ENCODE measurements around the gene DNAH1. TPM values are rescaled to one million over a fixed set of nuclear protein-coding genes. Genes with fewer than 3 reads are reported as not detected.

The DNAH1 gene
- total and polyA plus RNA-seq, 2 of the 13 experiments (the other 11 are each of a cell fraction or from before 2014, with no cell fraction given) = 0.64 to 3.5 TPM

- peak; percentile 98 for TF ChIP-seq SP5 (CRISPR knock-in tag; IDR thresholded peaks at IDR 0.05; ENCODE audit: borderline replicate concordance, low read depth)
- peak; percentile 3 for TF ChIP-seq ZNF143 (CRISPR knock-in tag; IDR thresholded peaks at IDR 0.05)
- no peak for TF ChIP-seq ZNF577 (CRISPR knock-in tag; IDR thresholded peaks at IDR 0.05; ENCODE audit: borderline replicate concordance, low read depth)
- peak; percentile 62; the same call in 1 of the 2 replicates for TF ChIP-seq ZNF724P (CRISPR knock-in tag; IDR thresholded peaks at IDR 0.05; ENCODE audit: borderline replicate concordance)
- TF ChIP-seq ZNF670 (CRISPR knock-in tag; IDR thresholded peaks at IDR 0.05; ENCODE audit: borderline replicate concordance) = peak; percentile 82
- peak; percentile 48; the same call in 1 of the 2 replicates for TF ChIP-seq PHF20 (CRISPR knock-in tag; IDR thresholded peaks at IDR 0.05)
- TF ChIP-seq, protein P1, sequence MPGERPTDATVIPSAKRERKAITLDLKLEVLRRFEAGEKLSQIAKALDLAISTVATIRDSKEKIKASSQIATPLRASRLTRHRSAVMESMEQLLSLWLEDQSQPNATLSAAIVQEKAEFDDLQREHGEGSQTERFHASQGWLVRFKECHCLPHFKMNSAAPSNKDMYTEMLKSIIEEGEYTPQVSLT (CRISPR knock-in tag; IDR thresholded peaks at IDR 0.05; ENCODE audit: borderline replicate concordance, low read depth) = no peak
- no peak for TF ChIP-seq EZH2 (conservative IDR thresholded peaks at IDR 0.05; ENCODE audit: low read depth, low read length)
- TF ChIP-seq, protein P2, sequence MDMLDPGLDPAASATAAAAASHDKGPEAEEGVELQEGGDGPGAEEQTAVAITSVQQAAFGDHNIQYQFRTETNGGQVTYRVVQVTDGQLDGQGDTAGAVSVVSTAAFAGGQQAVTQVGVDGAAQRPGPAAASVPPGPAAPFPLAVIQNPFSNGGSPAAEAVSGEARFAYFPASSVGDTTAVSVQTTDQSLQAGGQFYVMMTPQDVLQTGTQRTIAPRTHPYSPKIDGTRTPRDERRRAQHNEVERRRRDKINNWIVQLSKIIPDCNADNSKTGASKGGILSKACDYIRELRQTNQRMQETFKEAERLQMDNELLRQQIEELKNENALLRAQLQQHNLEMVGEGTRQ (IDR thresholded peaks at IDR 0.05; ENCODE audit: low read depth, low read length) = no peak
- TF ChIP-seq, protein P2 (CRISPR knock-in tag; IDR thresholded peaks at IDR 0.05; ENCODE audit: borderline replicate concordance) = no peak
- no peak for TF ChIP-seq ZFP36L1 (CRISPR knock-in tag; IDR thresholded peaks at IDR 0.05)
- peak; percentile 77; the same call in 1 of the 2 replicates for TF ChIP-seq ARHGAP35 (CRISPR knock-in tag; IDR thresholded peaks at IDR 0.05; ENCODE audit: borderline replicate concordance)
- TF ChIP-seq IRF2 (CRISPR knock-in tag; IDR thresholded peaks at IDR 0.05) = peak; percentile 86
- TF ChIP-seq ZNF879 (CRISPR knock-in tag; IDR thresholded peaks at IDR 0.05) = no peak
- 0 out of 2 replicates have a peak, but pooled peaks have one; percentile 71 for TF ChIP-seq SNAPC2 (CRISPR knock-in tag; IDR thresholded peaks at IDR 0.05)
- no peak for TF ChIP-seq RFX3 (CRISPR knock-in tag; IDR thresholded peaks at IDR 0.05)
- TF ChIP-seq, protein P3, sequence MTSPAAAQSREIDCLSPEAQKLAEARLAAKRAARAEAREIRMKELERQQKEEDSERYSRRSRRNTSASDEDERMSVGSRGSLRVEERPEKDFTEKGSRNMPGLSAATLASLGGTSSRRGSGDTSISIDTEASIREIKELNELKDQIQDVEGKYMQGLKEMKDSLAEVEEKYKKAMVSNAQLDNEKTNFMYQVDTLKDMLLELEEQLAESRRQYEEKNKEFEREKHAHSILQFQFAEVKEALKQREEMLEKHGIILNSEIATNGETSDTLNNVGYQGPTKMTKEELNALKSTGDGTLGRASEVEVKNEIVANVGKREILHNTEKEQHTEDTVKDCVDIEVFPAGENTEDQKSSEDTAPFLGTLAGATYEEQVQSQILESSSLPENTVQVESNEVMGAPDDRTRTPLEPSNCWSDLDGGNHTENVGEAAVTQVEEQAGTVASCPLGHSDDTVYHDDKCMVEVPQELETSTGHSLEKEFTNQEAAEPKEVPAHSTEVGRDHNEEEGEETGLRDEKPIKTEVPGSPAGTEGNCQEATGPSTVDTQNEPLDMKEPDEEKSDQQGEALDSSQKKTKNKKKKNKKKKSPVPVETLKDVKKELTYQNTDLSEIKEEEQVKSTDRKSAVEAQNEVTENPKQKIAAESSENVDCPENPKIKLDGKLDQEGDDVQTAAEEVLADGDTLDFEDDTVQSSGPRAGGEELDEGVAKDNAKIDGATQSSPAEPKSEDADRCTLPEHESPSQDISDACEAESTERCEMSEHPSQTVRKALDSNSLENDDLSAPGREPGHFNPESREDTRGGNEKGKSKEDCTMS (CRISPR knock-in tag; conservative IDR thresholded peaks at IDR 0.05) = no peak
- TF ChIP-seq SSRP1 (CRISPR knock-in tag; IDR thresholded peaks at IDR 0.05) = no peak
- TF ChIP-seq GATA4 (IDR thresholded peaks at IDR 0.05; ENCODE audit: borderline replicate concordance, low read depth) = peak; percentile 88
- TF ChIP-seq ZNF331 (CRISPR knock-in tag; IDR thresholded peaks at IDR 0.05) = peak; percentile 51; the same call in 1 of the 2 replicates
- 0 out of 2 replicates have a peak, but pooled peaks have one; percentile 49 for TF ChIP-seq SMAD9 (CRISPR knock-in tag; IDR thresholded peaks at IDR 0.05)
- no peak for TF ChIP-seq MATR3 (CRISPR knock-in tag; IDR thresholded peaks at IDR 0.05)
- TF ChIP-seq ZNF839 (CRISPR knock-in tag; IDR thresholded peaks at IDR 0.05; ENCODE audit: borderline replicate concordance) = no peak
- TF ChIP-seq FOXP4 (CRISPR knock-in tag; IDR thresholded peaks at IDR 0.05) = peak; percentile 87
These were observed 26.1 kb upstream of the DNAH1 start (continued) for GRCh38 chr3:52289747-52290595.
